C1 segment of cervical spinal cord (tissue), 14 donors: ENCODE results near the gene ALG2.
A peak's percentile ranks its signal among the peaks of the same experiment; 100 is the strongest.

Experiments used
- DNase-seq, 14 donors: peaks; one replicate each; lab custom pipeline; 2025; lab: John Stamatoyannopoulos, UW

The ALG2 gene

GRCh38 chr9:99192786-99193465 lies 28.8 kb downstream of the ALG2 start:
- no peak for DNase-seq

- no peak for DNase-seq
These were observed 31.0 kb downstream of the ALG2 start for GRCh38 chr9:99190597-99191283.

GRCh38 chr9:99189887-99190596 lies 31.7 kb downstream of the ALG2 start:
- peak in 1 of 14 donors; percentile 87 for DNase-seq

- no peak for DNase-seq
These were observed 32.6 kb downstream of the ALG2 start for GRCh38 chr9:99189186-99189585.

- DNase-seq = no peak
These were observed 34.4 kb downstream of the ALG2 start for GRCh38 chr9:99187311-99187710.

- peak in 1 of 14 donors; percentile 58 for DNase-seq
These were observed 35.8 kb downstream of the ALG2 start for GRCh38 chr9:99185934-99186333.

GRCh38 chr9:99185348-99185632 lies 36.5 kb downstream of the ALG2 start:
- DNase-seq = no peak

GRCh38 chr9:99184475-99185347 lies 37.0 kb downstream of the ALG2 start:
- peak in 13 of 14 donors; percentile 35 to 85 (median 77) for DNase-seq

GRCh38 chr9:99184110-99184474 lies 37.6 kb downstream of the ALG2 start:
- DNase-seq = peak in 1 of 14 donors; percentile 50

- DNase-seq = no peak
These were observed 38.1 kb downstream of the ALG2 start for GRCh38 chr9:99183616-99184015.

GRCh38 chr9:99182356-99182755 lies 39.4 kb downstream of the ALG2 start:
- DNase-seq = no peak

GRCh38 chr9:99181621-99182020 lies 40.1 kb downstream of the ALG2 start:
- DNase-seq = no peak

GRCh38 chr9:99181206-99181605 lies 40.5 kb downstream of the ALG2 start:
- DNase-seq = no peak

GRCh38 chr9:99180662-99181061 lies 41.1 kb downstream of the ALG2 start:
- no peak for DNase-seq

- no peak for DNase-seq
These were observed 41.5 kb downstream of the ALG2 start for GRCh38 chr9:99180199-99180598.

- no peak for DNase-seq
These were observed 42.5 kb downstream of the ALG2 start for GRCh38 chr9:99178912-99179872.

GRCh38 chr9:99177576-99178366 lies 44.0 kb downstream of the ALG2 start:
- DNase-seq = no peak

GRCh38 chr9:99176527-99177013 lies 45.2 kb downstream of the ALG2 start:
- DNase-seq = no peak

GRCh38 chr9:99173570-99174504 lies 47.9 kb downstream of the ALG2 start:
- peak in 1 of 14 donors; percentile 19 for DNase-seq
